GM10847 (cell line): Measurements from ENCODE around the gene AKTIP.
A peak's percentile ranks its signal among the peaks of the same experiment; 100 is the strongest.

Experiments used
- POLR2A ChIP-seq: IDR thresholded peaks from 2 replicates; pipeline ENCODE4 v1.6.1; 2011; ENCODE audit not compliant: insufficient read length; ENCODE audit errors: extremely low read depth

The AKTIP gene

GRCh38 chr16:53518550-53519416 lies 15.8 kb upstream of the AKTIP start:
- no peak for TF ChIP-seq POLR2A

DNA sequence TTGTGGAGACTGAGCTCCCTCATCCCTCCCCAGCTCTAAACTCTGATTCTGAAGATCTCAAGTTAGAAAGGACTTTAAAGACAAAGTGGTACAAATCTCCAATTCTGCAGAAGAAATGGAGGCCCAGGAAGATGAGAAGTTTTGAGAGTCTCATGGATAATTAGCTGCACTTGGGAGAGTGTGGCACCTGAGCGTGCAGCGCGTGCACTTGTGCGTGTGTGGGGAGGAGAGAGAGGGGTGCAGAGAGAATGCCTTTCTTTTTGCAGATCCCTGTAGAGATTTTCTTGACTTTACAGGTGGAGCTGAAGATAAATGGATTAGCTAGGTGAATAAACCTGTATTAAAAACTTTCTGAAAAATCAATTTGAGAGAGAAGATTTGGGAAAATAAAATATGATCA lies 14.8 kb upstream of the AKTIP start:
- no peak for TF ChIP-seq POLR2A

- no peak for TF ChIP-seq POLR2A
These were observed 12.8 kb upstream of the AKTIP start for GRCh38 chr16:53515811-53516210.

DNA sequence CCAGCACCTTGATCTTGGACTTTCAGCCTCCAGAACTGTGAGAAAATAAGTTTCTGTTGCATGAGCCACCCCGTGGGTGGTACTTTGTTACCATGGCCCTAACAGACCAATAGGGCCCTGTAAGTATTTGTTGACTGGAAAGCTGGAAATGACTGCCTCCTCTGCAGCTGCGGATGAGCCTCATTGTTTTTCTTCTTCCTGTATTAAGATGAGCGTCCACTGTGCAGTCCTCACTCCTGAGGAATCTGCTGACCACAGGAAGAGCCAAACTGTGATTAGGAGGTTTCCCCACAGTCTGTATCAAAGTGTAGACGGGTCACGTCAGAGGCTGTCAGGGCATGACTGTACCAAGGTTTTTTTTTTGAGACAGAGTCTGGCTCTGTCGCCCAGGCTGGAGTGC lies 12.2 kb upstream of the AKTIP start:
- no peak for TF ChIP-seq POLR2A

GRCh38 chr16:53511403-53512280 lies 8.6 kb upstream of the AKTIP start:
- no peak for TF ChIP-seq POLR2A

- no peak for TF ChIP-seq POLR2A
These were observed 8.0 kb upstream of the AKTIP start for GRCh38 chr16:53511084-53511402.

DNA sequence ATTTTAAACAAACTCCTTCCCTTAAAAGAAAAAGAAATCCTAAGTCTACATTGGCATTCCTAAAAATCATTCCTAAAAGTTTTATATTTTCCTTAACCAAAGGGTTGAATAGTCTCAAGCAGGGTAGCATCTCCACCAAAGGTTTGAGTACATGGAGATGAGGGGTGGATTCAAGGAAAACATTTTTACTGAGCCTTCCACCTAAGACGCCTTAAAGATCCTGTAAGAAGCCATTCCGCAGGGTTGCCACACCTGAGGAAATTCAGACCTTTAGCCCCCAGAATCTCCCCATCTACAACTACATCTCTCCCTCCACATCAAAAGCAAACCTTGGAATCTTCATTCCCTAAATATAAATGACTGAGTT lies 7.7 kb upstream of the AKTIP start:
- no peak for TF ChIP-seq POLR2A

DNA sequence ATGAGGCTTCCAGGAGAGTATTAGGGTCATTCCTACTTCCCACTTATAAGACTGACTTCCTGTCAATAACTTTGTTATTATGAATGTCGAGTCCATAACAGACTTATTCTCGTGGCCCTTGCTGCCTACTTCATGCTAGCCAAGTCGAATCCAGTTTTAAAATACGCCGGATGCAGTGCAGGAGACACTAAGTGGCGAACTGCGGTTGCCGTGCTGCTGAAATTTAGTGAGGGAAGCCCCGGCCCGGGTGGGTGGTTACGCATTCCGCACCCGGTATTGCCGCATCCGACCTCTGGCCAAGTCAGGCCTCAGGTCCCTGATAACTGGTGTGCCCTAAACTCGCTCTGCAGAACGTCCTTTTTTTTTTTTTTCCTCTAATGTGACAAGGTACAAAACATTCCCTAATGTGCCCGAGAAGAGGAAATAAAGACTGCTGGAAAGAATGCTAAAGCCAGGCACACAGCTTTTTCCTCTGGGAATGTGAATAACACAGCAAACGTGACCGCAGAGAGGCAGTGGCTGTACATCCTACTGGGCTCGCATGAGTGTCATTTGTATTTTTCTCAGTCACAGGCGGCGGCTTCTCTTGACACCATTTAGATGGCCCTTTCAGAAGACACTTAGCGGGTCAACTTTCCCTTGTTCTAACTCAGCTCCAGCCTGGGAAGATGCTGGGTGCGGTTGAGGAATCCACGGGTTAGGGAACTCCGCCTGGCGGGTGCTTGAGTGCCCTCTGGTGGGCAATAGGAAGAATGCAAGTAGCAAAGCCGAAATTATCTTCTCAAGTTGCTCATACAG lies 7.1 kb upstream of the AKTIP start:
- TF ChIP-seq POLR2A = no peak

- TF ChIP-seq POLR2A = no peak
These were observed 4.6 kb upstream of the AKTIP start for GRCh38 chr16:53507464-53508179.

DNA sequence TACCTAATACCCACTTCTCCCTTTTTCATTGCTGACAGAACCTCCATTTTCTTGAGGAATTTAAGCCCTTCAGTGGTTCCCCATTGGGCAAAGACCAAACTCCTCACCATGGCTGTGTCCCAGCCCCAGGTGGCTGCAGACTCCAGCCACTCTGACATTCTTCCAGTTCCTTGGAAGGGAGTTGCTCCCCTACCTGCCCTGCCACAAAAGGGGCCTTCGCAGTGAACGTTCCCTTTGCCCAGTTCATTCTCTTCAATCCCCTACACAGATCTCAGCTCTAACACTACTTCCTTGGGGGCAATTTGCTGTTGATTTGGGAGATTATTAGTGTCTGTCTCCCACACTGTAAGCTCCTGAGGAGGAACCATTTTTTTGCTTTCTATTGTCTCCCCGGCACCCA lies 3.2 kb upstream of the AKTIP start:
- no peak for TF ChIP-seq POLR2A

DNA sequence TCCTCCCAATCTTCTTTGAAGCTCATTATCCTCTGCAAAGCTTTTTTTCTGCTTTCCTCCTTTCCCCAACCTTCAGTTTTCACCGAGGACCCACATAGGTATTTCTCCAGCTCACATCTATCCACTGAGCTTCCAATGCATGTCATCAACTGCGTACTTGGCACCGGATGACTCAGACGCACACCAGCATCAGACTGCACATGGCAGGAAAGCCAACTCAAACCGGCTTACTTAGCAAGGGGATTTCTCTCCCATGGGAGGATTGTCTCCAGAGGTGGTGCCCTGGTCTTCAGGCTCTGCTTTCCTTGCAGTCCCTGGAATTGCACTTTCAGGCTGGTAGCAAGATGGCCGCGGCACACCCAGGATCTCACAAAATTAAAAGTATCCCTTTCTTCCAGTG lies 1.7 kb upstream of the AKTIP start:
- no peak for TF ChIP-seq POLR2A

- no peak for TF ChIP-seq POLR2A
These were observed 1.1 kb upstream of the AKTIP start for GRCh38 chr16:53503991-53504663.

GRCh38 chr16:53503270-53503923 lies 388 bp upstream of the AKTIP start:
- peak; percentile 93 for TF ChIP-seq POLR2A
